Adrenal gland (tissue), 12 donors: ENCODE data around the gene CFAP92. TPM values are rescaled to one million over a fixed set of nuclear protein-coding genes. Genes with fewer than 3 reads are reported as not detected.

Source experiments
- DNase-seq, 7 donors: peaks; one replicate each; pipeline ENCODE4 v3.0.0-alpha.2; 2019 to 2020
- H3K27ac ChIP-seq, 5 donors: fragments of 200-600 bp; sonication (generic) in 4 of 5; 1 replicate in 3 of 5; 2 replicates in 2 of 5; pipeline versions ENCODE4 v1.5.1 to v1.8.0; 2016 to 2020; ENCODE audit warnings: mild to moderate bottlenecking in 1 of 5
- H3K27me3 ChIP-seq: fragments of 200-600 bp; 2 replicates; pipeline ENCODE4 v1.8.0; 2021
- H3K36me3 ChIP-seq, 2 donors: fragments of 200-600 bp; replicated peaks in 1 of 2; 1 replicate in 1 of 2; 2 replicates in 1 of 2; pipeline versions ENCODE4 v1.5.1 to v1.8.0; 2018 to 2022
- H3K4me1 ChIP-seq, 2 donors: fragments of 200-600 bp; replicated peaks in 1 of 2; 1 replicate in 1 of 2; 2 replicates in 1 of 2; pipeline versions ENCODE4 v1.5.1 to v1.8.0; 2018 to 2021
- H3K4me3 ChIP-seq, 4 donors: fragments of 200-600 bp; sonication (generic) in 3 of 4; one replicate each; pipeline ENCODE4 v1.5.1; 2016 to 2018
- H3K9me3 ChIP-seq, 3 donors: fragments of 200-600 bp; sonication (generic) in 1 of 3; replicated peaks in 1 of 3; 1 replicate in 2 of 3; 2 replicates in 1 of 3; pipeline versions ENCODE4 v1.5.1 to v1.8.0; 2016 to 2021
- CTCF ChIP-seq, 6 experiments: fragments of 450-650 bp in 4 of 6; fragments of 200-600 bp in 2 of 6; sonication (generic) in 1 of 6; IDR thresholded peaks; 1 replicate in 5 of 6; 2 replicates in 1 of 6; pipeline versions ENCODE4 v1.5.1 to v1.8.0; 2016 to 2021; ENCODE audit warnings: antibody characterized with exemption in 6 of 6, mild to moderate bottlenecking in 2 of 6, moderate library complexity in 1 of 6
- POLR2A ChIP-seq, 2 donors: fragments of 450-650 bp; IDR thresholded peaks; one replicate each; pipeline ENCODE4 v1.6.1; 2017; ENCODE audit warnings: antibody characterized with exemption in 2 of 2, mild to moderate bottlenecking in 2 of 2, moderate library complexity in 1 of 2
- WGBS, 4 donors: extraction: QIAGEN DNeasy Blood & Tissue Kit in 2 of 4; methylation state at CpG; one replicate each; pipeline versions ENCODE4 v1.1.5 to v1.1.7; 2013 to 2017; 5-methylcytosine and 5-hydroxymethylcytosine counted together
- intact Hi-C, 2 donors: fragments of 100-400 bp; cut with DNase I; formaldehyde crosslinking; loops; one replicate each; pipeline versions ENCODE4 v1.14.1 to v1.15.0; 2022 to 2023
- polyA plus RNA-seq, 3 donors: library from polyadenylated mRNA; stranded (reverse); fragments of 200-250 nt in 2 of 3; fragments of 350-450 nt in 1 of 3; fragmentation: Illumina TruSeq in 1 of 3; extraction: RNeasy Lipid Tissue Mini Kit (QIAGEN cat#74804) in 1 of 3; gene quantifications; one replicate each; pipeline ENCODE4 v1.2.3, GENCODE V29; 2013 to 2014
- total RNA-seq, 9 donors: library from RNA; depleted of rRNA in 4 of 9; stranded (reverse); fragments of >200 nt in 4 of 9; fragments of 120-200 nt in 1 of 9; fragmentation: NEBNext Ultra II Directional in 1 of 9; extraction: Animal tissue kit (Norgen Biotek cat#: 25700) in 1 of 9; gene quantifications; one replicate each; pipeline versions ENCODE4 v1.1.0 to v1.2.4, GENCODE V29; 2013 to 2023
- donor health status: healthy with polysubstance abuse.
- donor health status: Bipolar disorder and iron deficiency.
- donor health status: DM: yes; HTN: yes; CAD: no.
- donor health status: DM: no; HTN: no; CAD: no.
- donor health status: DM: no; HTN: no; CAD: no.
- donor health status: DM: yes; HTN: yes; CAD: no.

The CFAP92 gene
- total and polyA plus RNA-seq, 12 donors: 0.14 to 1.9 (median 0.48) TPM; not detected in 1

- 44 to 55% (median 52%) methylated on average over 12 of the region's 12 CpGs for WGBS, 4 donors
- Histone ChIP-seq H3K36me3 (no peaks in the 10 kb centered on the region), H3K27ac (no peak overlapping the region), H3K27me3 (no peaks in the 10 kb centered on the region), H3K4me1 (peaks cover 11 to 22% of the 10 kb centered on the region in 2 donors), H3K9me3 (no peaks in the 10 kb centered on the region), H3K4me3 (no peak overlapping the region)
- TF ChIP-seq CTCF (IDR thresholded peaks at IDR 0.05) (peak in 5 of 6 experiments; percentile 8 to 45 (median 35)), POLR2A (IDR thresholded peaks at IDR 0.05) (no peak)
- DNase-seq: peak in 6 of 7 donors; percentile 36 to 68 (median 50)
- intact Hi-C loops: no loop called here
These were observed 118.2 kb downstream of the CFAP92 start for GRCh38 chr3:128875556-128876120.

GRCh38 chr3:128874481-128875180 lies 119.2 kb downstream of the CFAP92 start:
- intact Hi-C loops: no loop called here
- WGBS, 4 donors: 54 to 59% (median 55%) methylated on average over 3 of the region's 3 CpGs

GRCh38 chr3:128873244-128874022 lies 120.4 kb downstream of the CFAP92 start:
- TF ChIP-seq CTCF (IDR thresholded peaks at IDR 0.05): no peak
- no peak for TF ChIP-seq POLR2A (IDR thresholded peaks at IDR 0.05)
- H3K4me1 ChIP-seq: peaks cover 6 to 9% of the 10 kb centered on the region in 2 donors
- 61 to 78% (median 70%) methylated on average over 7 to 8 of the region's 8 CpGs for WGBS, 4 donors
- no peak overlapping the region for H3K27ac ChIP-seq
- intact Hi-C loops: no loop called here
- no peak overlapping the region for H3K4me3 ChIP-seq
- H3K36me3 ChIP-seq: no peaks in the 10 kb centered on the region
- H3K9me3 ChIP-seq: no peaks in the 10 kb centered on the region
- no peak for DNase-seq
- H3K27me3 ChIP-seq: no peaks in the 10 kb centered on the region

More at GRCh38 chr3:128874481-128875180, 119.2 kb downstream of the CFAP92 start:
- Histone ChIP-seq H3K4me1 (peaks cover 7 to 12% of the 10 kb centered on the region in 2 donors), H3K27me3 (no peaks in the 10 kb centered on the region), H3K36me3 (no peaks in the 10 kb centered on the region), H3K4me3 (no peak overlapping the region), H3K27ac (no peak overlapping the region), H3K9me3 (no peaks in the 10 kb centered on the region)
- DNase-seq: no peak
- TF ChIP-seq POLR2A (IDR thresholded peaks at IDR 0.05) (no peak), CTCF (IDR thresholded peaks at IDR 0.05) (no peak)

GRCh38 chr3:128872744-128873143 lies 121.1 kb downstream of the CFAP92 start:
- 85 to 88% (median 86%) methylated on average over 8 of the region's 8 CpGs for WGBS, 4 donors
- no peak for DNase-seq
- H3K36me3 ChIP-seq: no peaks in the 10 kb centered on the region
- intact Hi-C loops: no loop called here
- no peak for TF ChIP-seq POLR2A (IDR thresholded peaks at IDR 0.05)
- no peak for TF ChIP-seq CTCF (IDR thresholded peaks at IDR 0.05)
- H3K27me3 ChIP-seq: no peaks in the 10 kb centered on the region
- no peak overlapping the region for H3K4me3 ChIP-seq
- no peak overlapping the region for H3K27ac ChIP-seq
- H3K4me1 ChIP-seq: peaks cover 0 to 3% of the 10 kb centered on the region in 2 donors
- no peaks in the 10 kb centered on the region for H3K9me3 ChIP-seq
